Middle frontal gyrus (tissue), 1 donor: Measurements from ENCODE around the gene MET.
"Not testable (repeated sequence)": the region's sequence is repeated elsewhere in the genome, so short reads cannot be mapped to it uniquely, and the experiment has no call there.

Source experiments
- DNase-seq: peaks from one replicate; pipeline ENCODE4 v3.0.0-alpha.2; 2015; ENCODE audit warnings: low spot score; ENCODE audit errors: extremely low spot score

MET gene

GRCh38 chr7:116751070-116751469 is 79.1 kb downstream of the MET start:
- DNase-seq = not testable (repeated sequence)

DNA sequence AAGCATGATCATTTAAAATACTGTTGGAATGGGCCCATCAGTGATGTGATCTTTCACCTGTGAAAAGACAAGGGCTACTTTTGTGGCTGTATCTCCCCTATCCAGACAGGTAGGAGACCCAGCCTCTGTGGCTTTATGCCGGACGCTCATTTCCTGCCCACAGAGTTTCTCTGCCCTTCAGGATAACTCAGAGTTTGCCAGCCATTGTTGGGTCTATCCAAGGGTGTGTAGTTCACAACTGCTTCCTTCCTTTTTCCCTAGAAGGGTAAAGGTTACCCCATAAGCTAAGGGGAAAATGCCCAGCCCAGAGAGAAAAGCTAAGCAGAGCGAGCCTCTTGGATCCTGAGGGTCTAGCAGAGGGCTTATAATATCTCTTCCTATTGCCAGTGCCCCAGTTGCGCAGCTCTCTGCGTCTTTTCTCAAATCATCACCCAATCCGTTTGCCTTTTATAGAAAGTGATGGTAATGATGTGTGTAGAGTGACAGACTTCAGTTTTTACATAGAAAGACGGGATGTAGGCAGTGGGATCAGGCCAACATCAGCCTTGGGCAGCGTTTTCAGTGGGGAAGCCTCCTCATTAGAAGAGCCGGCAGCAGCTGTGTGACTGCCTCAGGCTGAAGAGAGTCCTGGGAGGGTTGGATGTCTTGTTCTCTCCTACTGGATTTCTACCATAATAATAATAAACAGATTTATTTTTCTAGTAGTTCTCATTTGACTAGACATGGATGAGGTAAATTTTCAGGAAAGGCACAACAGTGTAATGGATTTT is 80.5 kb downstream of the MET start:
- DNase-seq = no peak

DNA sequence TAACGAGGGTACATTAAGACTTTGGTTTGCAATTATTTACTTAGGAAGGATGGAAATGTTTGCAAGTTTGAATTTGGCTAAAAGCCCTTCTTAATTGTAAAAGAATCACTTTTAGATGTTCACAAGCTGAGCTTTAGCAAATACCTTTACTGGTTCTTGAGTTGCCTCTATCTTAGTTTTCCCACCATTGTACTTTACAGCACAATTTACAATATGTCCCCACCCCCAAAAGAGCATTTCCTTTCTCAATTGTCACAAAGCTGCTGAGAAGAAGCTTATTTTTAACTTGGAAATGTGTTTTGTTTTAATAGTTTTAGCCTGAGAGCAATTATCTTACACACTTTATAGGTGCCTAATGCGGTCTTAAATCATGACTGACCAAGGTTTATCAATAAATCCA is 81.1 kb downstream of the MET start:
- no peak for DNase-seq

DNA sequence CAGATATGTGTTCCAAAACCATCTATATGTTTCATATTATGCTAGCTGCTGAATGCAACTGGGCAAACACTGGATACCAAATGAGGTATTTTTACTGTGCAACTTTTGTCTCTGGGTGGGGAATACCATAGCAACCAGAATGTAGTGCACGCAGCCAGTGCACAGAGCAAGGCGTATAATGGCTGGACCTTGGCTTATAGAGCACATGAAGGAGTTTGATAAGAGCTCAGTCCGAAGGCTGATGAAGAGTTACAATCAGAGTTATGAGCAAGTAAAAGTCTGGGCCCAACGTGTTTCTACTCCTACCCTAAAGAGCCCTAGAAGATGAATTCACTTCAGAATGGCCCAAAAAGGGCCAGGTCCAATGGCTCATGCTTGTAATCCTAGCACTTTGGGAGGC is 82.2 kb downstream of the MET start:
- DNase-seq = no peak

- DNase-seq = no peak
These were observed 85.3 kb downstream of the MET start for GRCh38 chr7:116757283-116757682.

- not testable (repeated sequence) for DNase-seq
These were observed 87.6 kb downstream of the MET start for GRCh38 chr7:116759642-116760041.

- DNase-seq = no peak
These were observed 91.0 kb downstream of the MET start for GRCh38 chr7:116762971-116763370.

GRCh38 chr7:116763647-116764046 is 91.7 kb downstream of the MET start:
- no peak for DNase-seq

DNA sequence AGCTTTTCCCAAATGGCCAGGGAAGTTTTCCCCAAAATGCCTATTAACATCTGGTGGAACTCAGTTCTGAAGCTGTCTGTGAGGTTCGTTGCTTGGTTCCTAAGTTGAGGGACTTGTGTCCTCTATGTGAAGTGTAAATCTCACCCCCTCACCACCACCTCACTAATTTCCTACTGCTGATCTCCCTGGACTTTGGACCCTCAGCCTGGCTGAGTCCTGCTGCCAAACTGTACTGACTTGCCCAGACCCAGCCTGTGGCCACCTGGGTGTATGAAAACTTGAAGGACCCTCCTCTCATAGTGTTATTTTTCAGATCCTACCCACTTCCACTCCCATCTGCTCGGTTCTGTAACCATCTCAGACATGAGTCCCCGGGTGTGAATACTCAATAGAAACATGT is 94.9 kb downstream of the MET start:
- DNase-seq = no peak

DNA sequence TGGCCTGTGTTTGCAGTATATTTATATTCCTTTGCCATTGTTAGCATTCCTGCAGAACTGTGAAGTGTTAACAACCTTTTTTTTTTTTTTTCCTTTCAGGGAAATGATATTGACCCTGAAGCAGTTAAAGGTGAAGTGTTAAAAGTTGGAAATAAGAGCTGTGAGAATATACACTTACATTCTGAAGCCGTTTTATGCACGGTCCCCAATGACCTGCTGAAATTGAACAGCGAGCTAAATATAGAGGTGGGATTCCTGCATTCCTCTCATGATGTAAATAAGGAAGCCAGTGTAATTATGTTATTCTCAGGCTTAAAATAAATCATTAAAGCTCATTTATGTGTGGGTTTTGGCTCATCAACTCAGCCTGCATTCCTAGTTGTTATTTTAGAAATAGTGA is 97.5 kb downstream of the MET start:
- no peak for DNase-seq

DNA sequence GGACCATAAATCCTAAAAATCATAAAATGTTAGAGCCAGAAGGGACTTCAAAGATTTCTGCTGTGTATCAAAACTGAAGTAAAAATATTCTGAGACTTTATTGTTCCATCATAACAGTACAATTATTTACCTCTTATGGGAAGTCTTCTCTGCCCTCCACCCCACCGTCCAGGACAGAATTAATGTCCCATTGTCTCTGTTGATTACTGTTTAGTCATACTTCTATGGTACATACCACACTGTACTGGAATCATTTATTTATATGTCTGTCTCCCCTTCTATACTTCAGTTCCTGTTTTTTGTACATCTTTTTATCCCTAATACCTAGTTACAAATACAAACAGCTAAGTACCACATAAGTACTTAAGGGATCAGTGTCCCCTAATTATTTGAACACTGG is 98.9 kb downstream of the MET start:
- DNase-seq = no peak

GRCh38 chr7:116771640-116772039 is 99.6 kb downstream of the MET start:
- no peak for DNase-seq

DNA sequence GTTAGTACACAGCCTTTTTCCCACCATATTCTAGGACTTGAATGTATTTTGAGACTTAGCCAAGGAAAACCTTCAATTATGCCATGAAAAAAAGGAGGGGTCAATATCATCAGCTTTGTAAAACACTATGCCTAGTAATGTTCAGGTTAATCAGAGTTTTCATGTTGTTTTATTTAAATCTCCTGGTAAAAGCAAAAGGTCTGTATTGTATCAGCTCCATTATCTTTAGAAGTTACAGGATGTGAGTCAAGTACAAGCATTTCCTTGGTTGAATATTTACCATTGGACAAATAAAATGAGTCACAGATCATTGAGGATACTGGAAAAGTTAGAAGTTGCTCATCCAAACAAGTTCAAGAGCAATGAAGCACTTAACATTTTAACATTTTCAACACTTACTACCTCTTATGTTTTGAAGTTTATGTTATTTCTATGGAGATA is 100.4 kb downstream of the MET start:
- DNase-seq = no peak

- no peak for DNase-seq
These were observed 101.1 kb downstream of the MET start for GRCh38 chr7:116772926-116773749.

DNA sequence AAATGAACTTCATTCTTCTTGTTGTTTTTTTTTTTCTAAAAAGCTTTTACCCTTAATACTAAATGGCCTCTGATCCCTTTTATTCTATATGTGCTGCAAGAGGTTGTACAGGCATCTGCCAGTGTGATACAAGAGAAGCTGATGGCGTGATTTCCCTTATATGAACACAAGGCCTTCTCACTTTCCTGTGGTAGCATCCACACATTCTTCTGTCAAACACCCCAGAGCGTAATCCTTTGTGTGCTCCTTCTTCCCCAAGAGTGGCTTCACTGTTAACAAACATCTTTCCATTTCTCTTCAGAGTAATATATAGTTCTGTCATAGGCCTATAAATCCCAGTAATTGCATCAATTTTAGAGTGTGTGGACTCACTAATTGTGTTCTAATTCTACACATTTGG is 104.0 kb downstream of the MET start:
- DNase-seq = no peak

DNA sequence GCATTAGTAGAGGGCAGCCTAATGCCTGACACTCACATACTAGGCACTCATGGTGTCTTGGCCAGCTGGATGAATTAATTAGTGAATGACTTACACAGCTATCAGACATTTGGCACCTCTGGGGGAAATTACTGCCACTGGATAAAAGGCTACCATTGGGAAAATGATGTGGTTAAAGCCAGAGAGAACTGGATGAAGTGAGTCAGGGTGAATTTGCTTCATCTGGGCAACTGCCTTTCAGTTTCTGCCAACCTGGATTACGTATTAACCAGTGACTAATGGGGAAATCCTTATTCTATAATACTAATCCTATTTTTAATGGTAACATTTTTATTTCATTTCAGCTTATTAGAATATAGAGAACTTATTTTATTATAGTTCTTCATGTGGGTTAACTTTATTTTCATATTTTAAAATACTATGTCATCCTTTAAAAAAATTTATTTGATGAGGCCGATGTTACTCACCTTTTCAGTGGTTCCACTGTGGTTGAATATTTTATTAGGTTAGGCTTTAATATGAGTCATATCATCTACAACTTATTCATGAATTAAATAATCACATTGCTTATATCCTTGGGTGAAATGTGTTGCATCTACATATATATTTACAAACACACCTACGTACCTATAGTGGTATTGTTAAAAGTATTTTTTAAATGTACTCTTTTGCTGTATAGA is 104.8 kb downstream of the MET start:
- no peak for DNase-seq

GRCh38 chr7:116777651-116778281 is 105.8 kb downstream of the MET start:
- no peak for DNase-seq

- no peak for DNase-seq
These were observed 107.2 kb downstream of the MET start for GRCh38 chr7:116779216-116779615.

DNA sequence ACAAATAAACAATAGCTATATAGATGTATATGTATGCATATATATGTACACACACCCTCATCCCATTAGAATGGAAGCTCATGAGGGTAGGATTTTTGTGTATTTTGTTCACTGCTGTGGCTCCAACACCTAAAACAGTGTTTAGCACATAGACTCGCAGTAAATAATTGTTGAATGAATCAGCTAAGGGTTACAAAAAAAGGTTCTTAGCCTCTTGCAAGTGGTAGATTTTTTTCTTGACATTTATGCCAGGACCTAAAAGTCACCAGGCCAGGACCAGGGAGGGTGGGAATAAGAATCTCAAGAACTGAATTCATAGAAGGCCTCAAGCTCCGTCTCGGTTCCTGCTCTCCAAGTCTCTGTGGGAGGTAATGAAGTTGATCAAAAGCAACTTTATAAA is 107.9 kb downstream of the MET start:
- DNase-seq = no peak

DNA sequence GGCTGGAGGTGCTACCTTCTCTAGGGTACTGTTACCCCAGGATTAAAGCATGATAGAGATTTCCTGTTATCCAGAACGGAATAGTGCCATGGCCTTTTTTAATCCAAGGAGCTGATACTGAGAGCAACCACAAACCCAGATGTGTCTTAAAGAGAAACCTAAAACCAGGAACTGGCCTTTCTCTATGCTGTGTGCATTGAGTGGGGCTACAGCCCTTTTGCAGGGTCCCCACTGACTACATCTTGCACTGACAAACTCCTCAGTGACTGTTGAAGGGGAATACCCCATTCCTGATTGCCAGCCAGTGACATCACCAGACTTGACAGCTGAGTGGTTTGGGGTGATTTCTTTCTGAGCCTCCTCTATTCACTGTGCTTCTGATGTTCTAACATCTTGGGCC is 108.5 kb downstream of the MET start:
- DNase-seq = no peak

- no peak for DNase-seq
These were observed 109.0 kb downstream of the MET start for GRCh38 chr7:116780966-116781365.

DNA sequence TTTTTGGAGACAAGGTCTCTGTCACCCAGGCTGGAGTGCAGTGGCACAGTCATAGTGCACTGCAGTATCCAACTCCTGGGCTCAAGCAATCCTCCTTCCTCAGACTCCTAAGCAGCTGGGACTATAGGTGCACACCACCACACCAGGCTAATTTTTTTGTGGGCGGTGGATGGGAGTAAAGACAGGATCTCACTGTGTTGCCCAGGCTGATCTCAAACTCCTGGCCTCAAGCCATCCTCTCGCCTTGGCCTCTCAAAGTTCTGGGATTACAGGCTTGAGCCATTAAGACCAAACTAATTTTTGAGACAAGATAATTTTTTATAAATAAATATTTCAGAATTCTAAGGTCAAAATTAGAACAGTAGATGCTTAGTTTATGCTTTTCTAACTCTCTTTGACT is 109.6 kb downstream of the MET start:
- DNase-seq = no peak
